Right atrium auricular region (tissue), 2 donors: ENCODE measurements around the gene PITRM1. TPM values are rescaled to one million over a fixed set of nuclear protein-coding genes. Genes with fewer than 3 reads are reported as not detected.
"Not testable (repeated sequence)": the region's sequence is repeated elsewhere in the genome, so short reads cannot be mapped to it uniquely, and the experiment has no call there.

Experiments
- DNase-seq: peaks from one replicate; pipeline ENCODE4 v3.0.0-alpha.2; 2019; ENCODE audit warnings: low spot score
- H3K27ac ChIP-seq, 2 donors: fragments of 200-600 bp; sonication (generic); 1 replicate in 1 of 2; 2 replicates in 1 of 2; pipeline ENCODE4 v1.5.1; 2016 to 2019
- H3K27me3 ChIP-seq, 2 donors: fragments of 200-600 bp; sonication (generic); one replicate each; pipeline versions ENCODE4 v1.5.1 to v1.6.0; 2017 to 2019
- H3K36me3 ChIP-seq: fragments of 200-600 bp; sonication (generic); one replicate; pipeline ENCODE4 v1.5.1; 2016
- H3K4me1 ChIP-seq, 2 donors: fragments of 200-600 bp; sonication (generic); one replicate each; pipeline versions ENCODE4 v1.5.1 to v1.6.0; 2017 to 2019
- H3K4me3 ChIP-seq, 2 donors: fragments of 200-600 bp; sonication (generic); 1 replicate in 1 of 2; 2 replicates in 1 of 2; pipeline ENCODE4 v1.5.1; 2017 to 2019; ENCODE audit warnings: mild to moderate bottlenecking in 1 of 2, moderate library complexity in 1 of 2
- H3K9me3 ChIP-seq, 2 donors: fragments of 200-600 bp; sonication (generic); one replicate each; pipeline ENCODE4 v1.5.1; 2019
- CTCF ChIP-seq, 2 donors: fragments of 200-600 bp; sonication (generic); IDR thresholded peaks; one replicate each; pipeline ENCODE4 v1.5.1; 2019; ENCODE audit warnings: antibody characterized with exemption in 2 of 2
- total RNA-seq, 2 donors: library from RNA; depleted of rRNA; stranded (reverse); fragments of >200 nt; gene quantifications; one replicate each; pipeline ENCODE4 v1.1.0, GENCODE V29; 2016

The PITRM1 gene
- total RNA-seq, 2 donors from 2014 or later: 68.3 to 89.6 TPM

- Histone ChIP-seq H3K4me1 (peaks cover 0 to 6% of the 10 kb centered on the region in 2 donors), H3K4me3 (no peak overlapping the region), H3K36me3 (no peaks in the 10 kb centered on the region), H3K9me3 (no peaks in the 10 kb centered on the region), H3K27ac (no peak overlapping the region), H3K27me3 (no peaks in the 10 kb centered on the region)
- DNase-seq: no peak
- no peak for TF ChIP-seq CTCF (IDR thresholded peaks at IDR 0.05)
Observed at GRCh38 chr10:3190817-3191216, 18.2 kb upstream of the PITRM1 start.

GRCh38 chr10:3187229-3187628, 14.6 kb upstream of the PITRM1 start:
- DNase-seq, H3K4me1 ChIP-seq, H3K9me3 ChIP-seq, H3K4me3 ChIP-seq, H3K36me3 ChIP-seq, H3K27ac ChIP-seq, H3K27me3 ChIP-seq: not testable (repeated sequence)

GRCh38 chr10:3186368-3186767, 13.8 kb upstream of the PITRM1 start:
- Histone ChIP-seq H3K4me1 (no peaks in the 10 kb centered on the region), H3K27me3 (no peaks in the 10 kb centered on the region), H3K36me3 (no peaks in the 10 kb centered on the region), H3K4me3 (no peak overlapping the region), H3K9me3 (no peaks in the 10 kb centered on the region), H3K27ac (no peak overlapping the region)
- no peak for DNase-seq
- no peak for TF ChIP-seq CTCF (IDR thresholded peaks at IDR 0.05)

GRCh38 chr10:3185386-3185785, 12.8 kb upstream of the PITRM1 start:
- DNase-seq: no peak
- Histone ChIP-seq H3K27ac (no peak overlapping the region), H3K36me3 (no peaks in the 10 kb centered on the region), H3K9me3 (no peaks in the 10 kb centered on the region), H3K4me3 (no peak overlapping the region), H3K27me3 (no peaks in the 10 kb centered on the region), H3K4me1 (no peaks in the 10 kb centered on the region)
- no peak for TF ChIP-seq CTCF (IDR thresholded peaks at IDR 0.05)

- no peak overlapping the region for H3K4me3 ChIP-seq
- no peak for TF ChIP-seq CTCF (IDR thresholded peaks at IDR 0.05)
- H3K9me3 ChIP-seq: no peaks in the 10 kb centered on the region
- no peak for DNase-seq
- no peaks in the 10 kb centered on the region for H3K36me3 ChIP-seq
- H3K4me1 ChIP-seq: no peaks in the 10 kb centered on the region
- no peak overlapping the region for H3K27ac ChIP-seq
- H3K27me3 ChIP-seq: no peaks in the 10 kb centered on the region
Observed at GRCh38 chr10:3180355-3181025, 7.9 kb upstream of the PITRM1 start.

GRCh38 chr10:3179174-3179573, 6.6 kb upstream of the PITRM1 start:
- TF ChIP-seq CTCF (IDR thresholded peaks at IDR 0.05): no peak
- no peaks in the 10 kb centered on the region for H3K4me1 ChIP-seq
- no peaks in the 10 kb centered on the region for H3K36me3 ChIP-seq
- no peak overlapping the region for H3K4me3 ChIP-seq
- no peaks in the 10 kb centered on the region for H3K9me3 ChIP-seq
- no peaks in the 10 kb centered on the region for H3K27me3 ChIP-seq
- DNase-seq: no peak
- H3K27ac ChIP-seq: no peak overlapping the region
